HG03558 (cell line): ENCODE data around the gene ZFYVE28.

ENCODE experiments used
- ATAC-seq: cut with Tn5 transposase; IDR thresholded peaks from one replicate; pipeline ENCODE4 v1.9.1; 2021; ENCODE audit warnings: moderate number of reproducible peaks; ENCODE audit not compliant: unreplicated experiment; ENCODE audit errors: extremely low read depth

Gene ZFYVE28

DNA sequence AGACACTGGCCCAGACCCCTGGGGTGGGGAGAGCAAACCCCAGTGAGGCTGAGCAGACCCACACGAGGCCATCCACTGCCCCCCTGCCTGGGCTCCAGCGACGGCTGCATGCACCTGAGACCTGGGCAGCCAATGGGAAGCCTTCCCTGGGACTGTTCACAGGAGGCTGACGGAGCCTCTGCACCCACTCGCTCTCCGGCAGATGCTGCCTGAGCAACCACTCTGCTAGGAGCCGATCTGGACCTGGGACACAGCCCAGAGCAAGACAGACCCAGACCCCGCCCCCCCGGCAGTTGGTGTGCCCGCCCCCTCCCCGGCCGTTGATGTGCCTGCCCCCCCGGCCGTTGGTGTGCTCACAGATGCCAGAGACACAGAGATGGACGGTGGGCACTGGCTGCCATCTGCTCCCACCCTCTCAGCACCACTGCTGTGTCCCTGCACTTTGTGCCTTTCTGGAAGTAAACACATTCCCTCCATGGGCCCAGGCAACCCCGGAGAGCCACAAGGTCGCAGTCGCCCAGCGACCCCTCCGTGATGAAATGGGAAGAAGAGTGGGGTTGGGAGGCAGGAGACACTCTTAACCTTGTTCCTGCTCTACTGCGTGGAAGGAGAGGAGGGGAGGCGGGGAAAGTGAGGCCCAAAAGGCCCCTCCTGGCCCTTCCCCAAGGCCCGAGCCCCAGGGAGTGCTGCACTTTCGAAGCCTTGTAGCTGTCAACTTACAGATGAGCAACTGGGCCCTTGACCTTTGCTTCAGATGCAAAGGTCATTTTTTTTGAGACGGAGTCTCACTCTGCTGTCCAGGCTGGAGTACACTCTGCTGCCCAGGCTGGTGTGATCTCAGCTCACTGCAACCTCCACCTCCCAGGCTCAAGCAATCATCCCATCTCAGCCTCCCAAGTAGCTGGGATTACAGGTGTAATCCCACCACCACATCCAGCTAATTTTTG lies 62.0 kb downstream of the ZFYVE28 start:
- ATAC-seq, result no peak

DNA sequence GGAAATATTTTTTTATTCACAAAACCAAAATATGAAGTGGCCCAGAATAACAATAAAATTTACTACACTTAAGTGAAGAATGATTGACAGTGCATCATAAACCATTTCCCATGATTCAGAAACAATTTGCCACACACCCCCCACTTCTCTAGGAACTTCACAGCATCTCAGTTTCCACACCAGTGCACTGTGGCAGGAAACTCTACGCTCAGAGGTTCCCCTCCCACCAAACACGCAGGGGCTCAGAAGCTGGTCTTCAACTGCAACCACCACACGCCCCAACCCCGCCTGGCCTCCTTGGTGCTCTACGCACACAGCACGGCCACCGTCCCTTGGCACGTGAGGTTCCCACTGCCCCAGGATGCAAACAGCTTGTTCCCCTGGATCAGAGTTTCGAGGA lies 63.7 kb downstream of the ZFYVE28 start:
- ATAC-seq, result no peak

DNA sequence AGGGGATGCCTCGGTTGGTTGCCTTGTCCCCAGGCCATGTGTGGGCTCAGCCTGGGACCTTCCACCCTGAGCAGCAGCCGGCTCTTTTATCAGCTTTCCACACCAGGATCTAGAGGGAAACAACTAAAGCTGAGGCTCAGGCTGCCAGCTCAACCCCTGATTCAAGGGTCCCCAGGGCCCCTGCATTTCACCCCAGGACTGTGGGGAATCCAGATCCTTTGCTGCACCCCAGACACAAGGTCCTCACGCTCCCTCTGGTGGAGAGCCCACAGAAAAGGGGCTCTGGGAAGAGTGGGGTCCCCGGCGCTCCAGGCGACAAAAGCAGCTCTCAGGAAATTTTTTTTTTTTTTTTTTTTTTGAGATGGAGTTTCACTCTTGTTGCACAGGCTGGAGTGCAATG lies 64.3 kb downstream of the ZFYVE28 start:
- no peak for ATAC-seq

DNA sequence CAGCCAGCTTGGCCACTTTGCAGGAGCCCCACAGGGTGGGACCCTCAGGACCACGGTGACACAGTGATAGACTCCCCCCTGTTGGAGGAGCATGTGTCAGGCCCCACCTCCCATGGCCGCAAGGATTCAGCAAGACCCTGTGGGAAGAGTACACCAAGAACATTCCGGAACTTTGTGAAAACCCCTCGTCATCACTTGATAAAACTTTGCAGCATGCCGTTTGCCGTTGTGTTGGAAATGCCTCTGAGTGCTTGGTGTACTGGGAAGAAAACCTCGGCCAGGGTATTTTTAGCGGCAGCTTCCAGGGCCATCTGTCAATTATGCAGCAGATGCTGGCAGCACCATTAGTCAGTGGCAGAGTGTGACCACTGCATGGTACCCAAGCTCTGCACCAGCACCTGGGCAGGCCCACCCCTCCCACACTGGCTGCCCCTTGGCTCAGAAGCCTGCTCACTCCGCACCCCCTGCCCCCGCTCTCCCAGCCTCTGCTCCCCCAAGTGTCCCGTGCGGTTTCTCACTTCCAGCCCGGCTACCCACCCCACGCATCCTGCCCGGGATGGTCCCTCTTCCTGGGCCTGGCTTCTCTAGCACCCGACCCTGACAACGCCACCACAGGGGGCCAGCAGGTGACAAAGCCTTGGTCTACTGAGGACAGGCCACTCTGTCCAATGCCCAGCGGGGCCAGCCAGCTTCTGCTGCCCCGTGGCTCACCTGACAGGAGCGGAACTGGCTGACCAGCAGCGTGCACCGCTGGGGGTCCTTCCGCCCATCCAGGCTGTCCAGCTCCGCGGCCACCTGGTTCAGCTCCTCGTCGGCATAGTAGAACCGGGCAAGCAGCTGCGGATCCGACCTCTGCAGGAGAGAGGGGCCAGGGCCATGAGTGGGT lies 65.0 kb downstream of the ZFYVE28 start:
- no peak for ATAC-seq

DNA sequence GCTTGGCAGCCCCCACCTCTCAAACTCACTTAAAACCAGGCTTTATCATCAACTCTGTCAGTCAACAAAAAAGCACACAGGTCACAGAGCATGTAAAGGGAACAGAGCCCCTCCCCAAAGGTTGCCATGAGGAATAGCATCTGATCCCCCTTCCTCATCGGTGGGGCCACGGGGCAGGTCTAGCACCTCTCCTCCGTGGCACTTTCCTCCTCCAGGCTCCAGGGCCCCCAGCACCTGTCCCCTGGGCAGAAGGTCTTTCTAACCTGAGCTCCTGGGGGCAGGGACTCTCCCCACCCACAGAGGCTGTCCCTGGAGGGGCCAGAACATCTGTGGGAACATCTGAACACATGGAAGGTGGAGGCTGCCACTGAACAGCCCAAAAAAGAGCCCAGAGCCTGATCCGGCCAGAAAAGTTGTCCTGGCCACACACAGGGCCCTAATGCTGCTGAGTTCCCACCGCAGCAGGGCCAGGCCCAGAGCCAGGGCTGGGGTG lies 65.7 kb downstream of the ZFYVE28 start:
- no peak for ATAC-seq

DNA sequence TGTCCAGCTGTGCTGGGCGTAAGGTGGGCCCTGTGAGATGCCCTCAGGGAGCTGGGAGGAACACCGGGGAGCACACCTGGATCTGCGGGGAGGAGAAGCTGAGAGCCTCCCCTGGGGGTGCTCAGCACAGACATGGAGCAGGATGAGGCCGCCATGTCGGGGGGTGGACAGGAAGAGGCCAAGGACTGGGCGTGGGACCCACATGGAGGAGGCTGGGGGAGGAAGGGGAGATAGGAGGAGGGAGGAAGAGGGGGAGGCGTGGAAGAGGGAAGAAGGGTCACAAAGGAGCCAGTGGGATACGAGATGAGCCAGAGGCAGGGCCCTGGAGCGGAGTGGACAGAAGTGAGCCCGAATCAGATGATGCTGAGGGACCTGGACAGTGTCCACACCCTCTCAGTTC lies 66.3 kb downstream of the ZFYVE28 start:
- ATAC-seq, result no peak

DNA sequence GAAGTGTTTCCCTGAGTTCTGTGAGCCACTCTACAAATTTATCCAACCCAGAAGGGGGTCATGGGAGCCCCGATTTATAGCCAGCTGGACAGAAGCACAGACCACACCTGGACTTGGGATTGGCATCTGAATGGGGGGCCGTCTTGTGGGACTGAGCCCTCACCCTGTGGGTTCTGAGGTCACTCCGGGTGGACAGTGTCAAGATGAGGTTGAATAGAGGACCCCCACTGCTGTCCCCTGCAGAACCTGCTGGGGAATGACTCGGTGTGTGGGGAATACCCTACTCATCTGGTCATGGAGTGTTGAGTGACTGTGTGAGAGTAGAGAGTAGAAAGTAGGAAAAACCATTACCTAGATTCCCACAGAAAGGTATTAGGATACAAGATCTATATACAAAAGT lies 67.5 kb downstream of the ZFYVE28 start:
- no peak for ATAC-seq

DNA sequence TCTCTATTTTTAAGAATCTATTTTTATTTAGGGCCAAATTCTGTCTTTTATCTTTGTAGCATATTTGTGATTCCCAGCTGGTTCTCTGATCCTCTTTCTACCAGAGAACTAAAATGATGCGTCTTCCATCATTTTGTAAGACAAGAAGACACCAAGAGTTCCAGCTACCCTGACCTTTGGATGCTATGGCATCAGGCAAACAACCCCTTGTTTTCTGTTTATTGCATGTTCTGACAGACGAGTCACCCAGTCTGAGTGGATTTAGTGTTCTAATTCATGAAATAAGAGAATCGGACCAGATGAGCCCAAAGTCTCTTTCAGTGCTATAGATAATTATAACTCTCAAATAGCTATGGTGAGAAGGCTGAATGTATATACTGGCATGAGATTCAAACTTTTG lies 69.7 kb downstream of the ZFYVE28 start:
- no peak for ATAC-seq

DNA sequence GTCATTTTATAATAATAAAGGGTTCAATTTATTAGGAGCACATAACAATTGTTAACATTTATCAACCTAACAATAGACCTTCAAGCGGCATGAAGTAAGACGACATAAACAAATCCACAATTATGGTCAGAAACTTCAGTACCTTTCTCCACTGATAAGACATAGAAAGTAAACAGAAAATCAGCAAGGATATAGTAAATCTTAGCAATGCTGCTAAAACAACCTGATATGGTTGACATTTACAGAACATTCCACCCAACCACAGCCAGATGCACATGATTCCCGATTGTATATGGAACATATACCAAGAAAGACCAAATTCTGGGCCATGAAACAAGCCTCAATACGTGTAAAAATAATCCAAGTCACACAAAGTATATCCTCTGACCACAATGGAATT lies 71.3 kb downstream of the ZFYVE28 start:
- no peak for ATAC-seq

DNA sequence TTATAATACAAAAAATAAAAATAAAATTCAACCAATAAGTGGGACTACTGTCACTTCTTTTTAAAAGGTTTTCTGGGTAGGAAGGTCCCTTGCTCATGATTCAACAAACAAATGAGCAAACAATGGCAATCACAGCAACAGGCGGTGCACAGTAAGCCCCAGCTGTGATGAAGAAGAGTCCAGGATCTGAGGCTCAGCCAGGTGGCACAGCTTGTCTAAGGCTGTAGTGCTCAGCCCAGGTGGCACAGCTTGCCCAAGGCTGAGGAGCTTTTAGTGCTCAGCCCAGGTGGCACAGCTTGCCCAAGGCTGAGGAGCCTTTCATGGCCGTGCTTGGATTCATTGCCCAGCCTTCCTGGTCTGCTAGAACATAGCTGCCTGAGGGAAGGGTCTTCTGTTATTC lies 75.0 kb downstream of the ZFYVE28 start:
- ATAC-seq, result no peak

DNA sequence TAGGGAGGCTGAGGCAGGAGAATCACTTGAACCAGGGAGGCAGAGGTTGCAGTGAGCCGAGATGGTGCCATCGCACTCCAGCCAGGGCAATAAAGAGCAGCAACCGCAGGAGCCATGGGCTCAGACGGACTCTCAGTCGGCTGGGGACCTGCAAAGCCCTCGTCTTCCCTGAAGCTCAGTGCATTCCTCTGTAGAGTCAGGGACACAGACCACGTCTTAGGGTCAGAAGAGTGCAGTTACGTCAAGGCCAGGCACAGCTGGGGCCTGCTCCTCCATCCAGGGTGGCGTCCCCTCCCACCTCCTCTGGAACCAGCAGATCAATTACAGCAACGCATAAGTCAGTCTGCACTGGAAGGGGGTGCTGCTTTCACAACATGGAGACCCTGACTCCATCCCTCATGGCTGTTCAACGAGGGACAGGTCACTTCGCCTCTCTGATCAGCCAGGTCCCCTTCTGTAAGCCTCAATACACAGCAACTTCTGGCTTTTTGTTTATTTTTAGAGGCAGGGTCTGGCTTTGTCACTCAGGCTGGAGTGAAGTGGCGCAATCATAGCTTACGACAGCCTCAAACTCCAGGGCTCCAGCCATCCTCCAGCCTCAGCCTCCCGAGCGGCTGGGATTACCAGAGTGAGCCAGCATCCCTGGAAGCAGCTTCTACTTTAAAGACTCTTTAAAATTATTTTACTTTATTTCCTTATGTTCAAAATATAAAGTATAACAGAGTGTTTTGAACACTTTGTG lies 76.4 kb downstream of the ZFYVE28 start:
- ATAC-seq, result no peak

DNA sequence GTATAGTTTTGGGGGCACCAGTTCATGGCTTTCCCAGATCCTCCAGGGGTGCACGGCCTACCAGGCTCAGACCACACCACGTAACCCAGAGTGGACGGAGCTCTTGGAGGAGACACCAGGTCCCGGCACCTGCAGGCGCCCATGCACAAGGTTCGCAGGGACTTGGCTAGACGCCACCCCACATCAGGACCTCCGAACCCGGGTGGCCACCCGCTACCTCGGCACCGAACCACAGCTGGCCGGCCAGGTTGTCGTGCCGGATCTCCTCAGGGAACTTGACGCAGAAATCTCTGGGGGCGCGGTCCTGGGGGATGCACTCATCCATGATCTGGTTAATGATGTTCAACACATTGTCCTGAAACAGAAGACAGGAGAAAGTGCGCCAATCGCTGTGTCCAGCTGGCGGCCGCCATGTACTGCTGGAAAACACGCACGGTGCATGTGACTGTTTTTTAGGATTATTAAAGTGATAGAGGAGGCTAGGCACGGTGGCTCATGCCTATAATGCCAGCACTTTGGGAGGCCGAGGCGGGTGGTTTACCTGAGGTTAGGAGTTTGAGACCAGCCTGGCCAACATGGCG lies 77.1 kb downstream of the ZFYVE28 start:
- ATAC-seq, result no peak

DNA sequence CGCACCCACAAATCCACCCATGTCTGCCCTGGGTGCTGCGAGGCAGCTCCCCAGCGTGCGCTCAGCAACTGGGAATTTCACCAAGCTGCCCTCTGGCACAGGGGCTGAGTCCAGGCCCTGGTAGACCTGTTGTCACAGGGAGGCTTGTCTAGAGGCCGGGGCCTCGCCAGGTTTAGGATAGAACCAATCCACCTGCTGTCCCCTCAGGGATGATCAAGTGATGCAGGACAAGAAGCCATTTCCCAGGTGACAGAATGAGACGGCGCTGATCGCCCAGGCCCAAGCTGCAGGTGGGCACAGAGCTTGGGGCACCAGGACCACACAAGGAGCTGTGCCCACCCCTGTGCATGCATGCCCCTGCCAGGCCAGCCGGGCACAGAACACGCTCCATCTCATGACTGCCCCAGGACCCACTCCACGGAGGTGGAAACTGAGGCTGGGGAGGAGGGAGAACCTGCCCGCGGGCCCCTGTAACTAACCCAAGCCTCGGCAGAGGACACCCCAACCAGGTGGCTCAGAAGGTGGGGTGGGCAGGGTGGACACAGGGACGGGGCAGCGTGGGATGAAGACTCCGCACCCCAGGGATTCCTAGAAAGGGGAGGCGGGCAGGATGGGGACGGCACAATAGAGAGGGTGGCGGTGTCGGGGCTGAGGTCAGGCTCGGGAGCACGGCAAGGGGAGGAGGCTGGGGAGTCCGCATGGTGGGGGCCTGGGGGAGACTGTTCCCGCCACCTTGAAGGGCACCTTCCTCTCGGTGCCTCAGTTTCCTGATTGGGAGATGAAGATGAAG lies 78.0 kb downstream of the ZFYVE28 start:
- no peak for ATAC-seq

DNA sequence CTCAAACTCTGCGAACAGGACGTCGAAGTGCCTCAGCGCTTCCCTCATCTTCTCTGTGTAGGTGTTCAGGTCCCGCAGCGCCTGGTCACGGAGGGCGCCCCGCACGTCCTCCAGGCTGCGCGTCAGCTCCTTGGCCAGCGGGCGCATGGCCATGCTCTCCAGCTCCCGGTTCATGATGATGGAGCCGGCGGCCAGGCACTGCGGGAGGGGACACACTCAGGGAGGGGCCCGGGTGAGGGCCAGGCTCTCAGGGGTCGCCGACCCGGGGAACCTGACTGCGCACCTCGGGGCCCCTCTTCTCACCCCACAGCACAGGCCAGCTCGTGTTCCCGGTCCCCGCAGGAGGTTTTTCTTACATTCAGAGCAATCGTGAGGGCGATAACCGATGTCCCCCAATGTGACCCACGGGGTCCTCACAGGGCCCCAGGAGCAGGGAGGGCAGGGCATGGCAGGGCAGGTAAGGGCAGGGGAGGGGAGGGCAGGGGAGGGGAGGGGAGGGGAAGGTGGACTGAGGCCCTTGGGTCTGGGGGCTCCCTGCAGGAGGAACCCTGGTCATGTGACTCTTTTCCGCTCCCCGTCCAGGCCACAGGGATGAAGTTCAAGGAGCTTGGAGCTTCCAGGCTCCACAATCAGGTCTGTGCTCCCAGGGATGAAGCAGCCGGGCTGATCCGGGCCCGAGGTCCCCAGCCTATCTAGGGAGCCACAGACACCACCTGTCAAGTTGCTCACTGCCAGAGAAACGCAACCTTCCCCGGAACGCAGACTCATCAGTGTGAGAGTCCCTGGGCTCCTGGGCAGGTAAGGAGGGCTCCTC lies 78.8 kb downstream of the ZFYVE28 start:
- no peak for ATAC-seq

DNA sequence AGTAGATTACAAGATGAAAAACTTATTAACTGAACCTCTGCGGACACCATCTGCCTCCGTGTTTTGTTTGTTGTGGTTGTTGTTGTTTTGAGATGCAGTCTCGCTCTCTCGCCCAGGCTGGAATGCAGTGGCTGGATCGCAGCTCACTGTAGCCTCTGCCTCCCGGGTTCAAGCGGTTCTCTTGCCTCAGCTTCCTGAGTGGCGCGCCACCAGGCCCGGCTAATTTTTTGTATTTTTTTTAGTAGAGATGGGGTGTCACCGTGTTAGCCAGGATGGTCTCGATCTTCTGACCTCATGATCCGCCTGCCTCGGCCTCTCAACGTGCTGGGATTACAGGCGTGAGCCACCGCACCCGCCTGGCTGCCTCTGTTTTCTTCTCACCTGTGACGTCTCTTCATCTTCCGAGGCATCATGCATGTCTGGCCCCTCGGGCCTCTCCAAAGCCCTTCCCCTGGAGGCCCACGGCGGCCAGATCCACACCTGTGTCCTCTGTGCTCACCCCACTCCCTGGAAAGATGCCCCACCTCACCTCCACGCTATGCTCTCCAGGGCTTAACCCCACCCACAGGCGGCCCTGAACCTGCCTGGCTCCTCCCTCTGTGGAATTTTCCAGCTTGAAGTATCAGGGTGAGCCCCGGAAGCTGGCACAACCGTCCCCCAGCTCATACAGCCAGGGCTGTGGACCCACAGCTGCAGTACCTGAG lies 79.5 kb downstream of the ZFYVE28 start:
- no peak for ATAC-seq

DNA sequence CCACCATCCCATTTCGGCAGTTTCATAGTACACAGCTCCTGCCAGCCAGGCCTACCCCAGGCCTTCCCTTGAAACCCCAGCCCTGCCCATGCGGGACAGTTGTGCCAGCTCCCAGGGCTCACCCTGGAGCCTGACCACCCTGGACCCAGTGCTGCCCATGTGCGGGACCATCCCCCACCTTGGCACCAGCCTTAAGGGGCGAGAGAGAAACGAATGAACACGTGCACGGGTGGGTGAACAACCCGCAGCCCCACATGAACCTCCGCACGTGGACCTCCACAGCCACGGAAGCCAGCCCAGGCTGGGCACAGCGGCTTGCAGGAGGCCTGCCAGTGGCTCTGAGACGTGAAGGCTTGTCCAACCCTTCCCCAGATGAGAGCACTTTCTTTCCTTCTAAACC lies 80.5 kb downstream of the ZFYVE28 start:
- no peak for ATAC-seq

DNA sequence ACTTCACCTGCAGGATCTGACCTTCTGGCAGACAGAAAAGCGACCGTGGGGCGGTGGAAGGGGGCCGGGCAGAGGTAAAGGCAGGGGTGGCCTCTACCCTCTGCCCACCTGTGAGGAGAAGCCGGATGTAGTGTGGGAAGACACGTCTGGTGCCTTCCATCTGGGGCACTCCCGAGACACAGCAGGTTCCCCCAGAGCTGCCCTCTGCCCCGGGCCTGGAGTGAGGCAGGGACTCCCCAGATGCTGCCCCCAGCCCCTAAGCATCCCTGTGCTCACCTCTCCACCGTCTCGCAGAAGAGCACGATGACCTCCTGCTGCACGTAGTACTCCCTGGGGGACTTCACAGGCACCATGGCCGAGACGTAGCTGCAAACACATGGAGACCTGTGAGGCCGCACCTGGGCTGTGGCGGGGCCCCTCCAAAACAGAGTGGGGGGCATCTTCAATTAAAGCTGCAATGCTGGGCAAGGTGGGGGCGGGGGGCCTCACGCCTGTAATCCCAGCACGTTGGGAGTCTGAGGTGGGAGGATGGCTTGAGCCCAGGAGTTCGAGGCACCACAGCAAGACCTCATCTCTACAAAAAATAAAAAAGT lies 81.2 kb downstream of the ZFYVE28 start:
- no peak for ATAC-seq

DNA sequence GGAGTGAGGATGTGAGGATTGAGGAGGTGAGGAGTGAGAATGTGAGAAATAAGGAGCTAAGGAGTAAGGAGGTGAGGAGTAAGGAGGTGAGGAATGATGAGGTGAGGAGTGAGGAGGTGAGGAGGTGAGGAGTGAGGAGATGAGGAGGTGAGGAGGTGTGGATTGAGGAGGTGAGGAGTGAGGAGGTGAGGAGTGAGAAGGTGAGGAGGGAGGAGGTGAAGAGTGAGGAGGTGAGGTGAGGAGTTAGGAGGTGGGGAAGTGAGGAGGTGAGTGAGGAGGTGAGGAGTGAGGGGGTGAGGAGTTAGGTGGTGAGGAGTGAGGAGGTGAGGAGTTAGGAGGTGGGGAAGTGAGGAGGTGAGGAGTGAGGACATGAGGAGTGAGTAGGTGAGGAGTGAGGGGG lies 81.8 kb downstream of the ZFYVE28 start:
- no peak for ATAC-seq
